Activated naive CD4-positive, alpha-beta T cell treated with anti-CD3 and anti-CD28 coated beads, Interleukin-2, amount 50 U/mL, for 16 hours (primary cell): ENCODE data around the gene LRMDA.

Experiments
- DNase-seq: peaks from one replicate; pipeline ENCODE4 v3.0.0-alpha.2; 2020

LRMDA gene

DNA sequence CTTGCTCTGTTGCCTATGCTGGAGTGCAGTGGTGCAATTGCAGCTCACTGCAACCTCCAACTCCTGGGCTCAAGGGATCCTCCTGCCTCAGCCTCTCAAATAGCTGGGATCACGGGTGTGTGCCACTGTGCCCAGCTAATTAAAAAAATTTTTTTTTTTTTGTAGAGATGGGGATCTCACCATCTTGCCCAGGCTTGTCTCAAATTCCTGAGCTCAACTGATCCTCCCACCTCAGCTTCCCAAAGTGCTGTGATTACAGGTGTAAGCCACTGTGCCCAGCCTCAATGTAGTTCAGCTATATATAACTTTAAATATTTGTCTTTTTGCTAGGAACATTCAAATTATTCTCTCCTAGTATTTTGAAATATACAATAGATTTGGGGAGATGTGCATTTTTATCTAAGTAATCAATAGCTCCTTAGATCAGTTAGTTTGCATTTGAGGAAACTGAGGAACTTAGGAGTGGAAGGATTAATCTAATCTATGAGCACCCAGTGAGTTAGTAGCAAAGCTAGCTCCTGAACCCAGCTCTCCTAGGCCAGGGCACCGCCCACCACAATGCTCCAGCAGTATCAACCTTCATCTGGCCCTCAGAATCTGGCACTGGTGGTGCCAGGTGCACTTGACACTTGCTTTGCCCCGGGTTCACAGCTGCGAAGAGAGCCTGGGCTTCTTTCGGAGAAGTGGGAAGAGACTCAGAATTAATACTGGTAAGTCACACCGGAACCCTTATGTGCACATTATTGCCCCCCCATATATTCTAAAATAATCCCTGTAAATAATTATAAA, 5.9 kb upstream of the LRMDA start:
- DNase-seq, result no peak

GRCh38 chr10:75426880-75427279, 4.5 kb upstream of the LRMDA start:
- DNase-seq, result no peak

GRCh38 chr10:75427951-75428350, 3.5 kb upstream of the LRMDA start:
- DNase-seq, result no peak

DNA sequence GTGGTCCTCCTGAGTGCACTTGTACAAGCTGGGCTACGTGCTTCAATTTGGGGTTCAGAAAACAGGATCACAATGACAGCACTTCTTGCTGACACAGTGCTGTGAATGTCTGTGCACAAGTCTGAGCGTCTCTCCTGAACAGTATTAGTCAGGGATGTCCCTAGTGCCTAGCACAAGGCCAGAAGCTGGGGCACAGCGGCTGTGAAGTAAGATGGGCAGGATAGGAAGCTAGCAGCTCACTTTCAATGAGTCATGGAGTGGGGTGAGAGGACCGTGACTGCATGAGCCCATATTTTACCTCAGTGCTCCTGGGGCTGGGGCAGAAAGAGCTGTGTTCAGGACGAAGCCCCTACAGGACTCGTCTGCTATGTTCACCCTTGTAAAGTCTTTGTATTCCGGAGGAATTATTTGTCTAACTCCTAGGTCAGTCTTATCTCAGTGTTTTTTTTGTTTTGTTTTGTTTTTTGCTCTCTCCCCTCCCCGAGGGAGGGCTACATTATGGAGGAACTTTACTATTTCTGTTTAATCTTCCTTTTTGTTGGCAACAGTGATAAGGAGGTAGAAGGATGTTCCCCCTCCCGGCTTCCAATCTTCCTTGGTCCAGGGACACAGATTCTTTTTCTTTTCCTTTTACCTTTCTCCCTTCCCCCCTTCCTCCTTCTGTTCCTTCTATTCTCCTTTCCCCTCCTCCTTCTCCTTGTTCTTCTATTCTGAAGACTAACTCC, 2.8 kb upstream of the LRMDA start:
- DNase-seq, result no peak

DNA sequence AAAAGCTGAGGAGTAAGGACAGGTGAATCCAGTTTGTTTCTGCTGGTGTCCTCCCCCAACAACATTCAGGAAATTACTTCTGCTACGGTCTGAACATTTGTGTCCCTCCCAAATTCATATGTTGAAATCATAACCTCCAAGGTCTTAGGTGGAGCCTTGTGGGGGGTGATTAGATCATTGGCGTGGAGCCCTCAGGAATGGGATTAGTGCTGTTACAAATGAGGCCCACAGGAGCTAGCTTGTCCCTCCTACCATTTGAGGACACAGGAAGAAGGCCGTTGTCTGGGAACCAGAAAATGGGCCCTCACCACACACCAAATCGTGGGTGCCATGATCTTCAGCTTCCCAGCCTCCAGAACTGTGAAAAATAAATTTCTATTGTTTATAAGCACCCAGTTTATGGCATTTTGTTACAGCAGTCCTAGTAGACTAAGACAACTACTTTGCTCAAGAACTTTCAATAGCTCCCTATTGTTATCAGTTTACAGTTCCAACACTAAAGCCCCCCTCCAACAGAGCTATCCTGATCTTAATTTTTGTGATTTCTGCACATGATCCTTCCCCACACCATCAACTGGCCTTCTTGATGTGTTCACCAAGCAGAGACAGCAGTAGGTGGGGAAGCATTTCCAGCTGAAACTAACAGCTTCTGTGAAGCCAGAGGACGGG, 2.1 kb upstream of the LRMDA start:
- no peak for DNase-seq

- DNase-seq, result no peak
Observed at GRCh38 chr10:75430000-75430763, 1.2 kb upstream of the LRMDA start.

DNA sequence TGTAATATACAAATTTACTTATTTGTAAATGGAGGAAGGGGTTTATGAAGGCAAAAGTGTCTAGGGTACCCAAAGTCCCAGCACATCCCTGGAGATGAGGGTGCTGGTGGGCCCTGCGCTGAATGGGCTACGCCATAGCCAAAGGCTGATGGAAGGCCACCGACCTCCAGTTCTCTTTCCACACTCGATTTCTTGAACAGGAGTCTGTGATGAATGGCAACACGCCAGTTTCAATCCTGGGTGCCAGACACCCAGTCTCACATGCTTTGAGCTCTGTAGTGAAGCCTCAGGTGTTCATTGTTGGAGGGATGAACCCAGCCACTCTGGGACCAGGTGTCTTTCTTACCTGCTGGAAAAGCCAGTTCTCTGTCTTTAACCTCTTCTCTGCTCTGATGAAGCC, 752 bp downstream of the LRMDA start:
- no peak for DNase-seq

- no peak for DNase-seq
Observed at GRCh38 chr10:75432763-75433162, 1.3 kb downstream of the LRMDA start.

GRCh38 chr10:75433216-75433615, 1.8 kb downstream of the LRMDA start:
- no peak for DNase-seq

DNA sequence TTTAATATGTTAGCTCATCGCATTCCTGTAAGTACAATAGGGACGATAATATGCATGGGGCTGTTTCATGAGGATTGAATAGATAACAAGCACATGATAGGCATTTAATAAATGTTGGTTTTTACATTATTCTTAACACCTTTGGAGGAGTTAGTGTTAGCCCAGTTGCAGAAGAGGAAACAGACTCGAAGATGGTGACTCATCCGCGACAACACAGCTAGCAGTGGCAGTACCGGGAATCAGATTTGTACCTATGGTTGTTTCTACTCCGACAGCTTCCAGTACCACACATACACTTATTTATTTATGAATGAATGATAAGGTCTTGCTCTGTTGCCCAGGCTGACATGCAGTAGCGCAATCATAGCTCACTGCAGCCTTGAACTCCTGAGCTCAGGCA, 2.9 kb downstream of the LRMDA start:
- DNase-seq, result no peak

DNA sequence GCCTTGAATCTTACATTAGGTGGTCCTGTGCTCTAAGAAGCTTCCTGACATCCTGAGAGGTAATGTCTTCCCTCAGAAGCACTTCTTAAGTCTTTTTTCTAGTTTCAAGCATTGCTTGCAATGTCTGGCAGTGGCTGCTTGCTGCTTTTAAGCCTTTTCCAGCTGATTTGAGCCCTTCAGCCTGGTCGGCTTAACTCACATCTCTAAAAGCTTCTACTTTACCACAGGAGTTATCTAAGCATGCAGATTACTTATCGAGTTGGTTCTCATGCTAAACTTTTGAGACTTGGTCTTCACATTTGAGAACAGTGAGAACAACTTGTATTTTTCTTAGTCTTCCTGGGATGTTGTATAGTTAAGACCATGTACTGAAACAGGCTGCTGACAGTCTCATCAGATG, 3.9 kb downstream of the LRMDA start:
- no peak for DNase-seq

GRCh38 chr10:75436896-75437295, 5.5 kb downstream of the LRMDA start:
- DNase-seq, result no peak

DNA sequence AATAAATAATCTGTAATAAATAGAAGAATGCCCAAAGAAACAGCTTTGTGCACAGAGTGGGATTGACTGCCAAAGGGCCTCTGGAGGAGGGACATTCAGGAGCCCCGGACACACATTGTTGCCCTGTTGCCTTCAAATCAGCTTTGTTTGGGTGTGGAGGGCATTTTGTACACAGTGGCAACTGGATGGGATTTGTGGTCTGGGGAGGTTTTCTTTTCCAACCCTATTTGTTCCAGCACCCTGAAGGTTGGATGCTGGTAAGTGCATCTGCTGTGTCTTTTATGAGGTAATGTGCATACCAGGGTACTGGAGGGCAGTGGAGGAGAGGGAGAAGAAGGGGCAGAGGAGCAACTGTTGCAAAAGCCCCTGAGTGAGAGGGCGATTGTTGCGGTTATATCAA, 6.3 kb downstream of the LRMDA start:
- no peak for DNase-seq

- no peak for DNase-seq
Observed at GRCh38 chr10:75438275-75438674, 6.9 kb downstream of the LRMDA start.

DNA sequence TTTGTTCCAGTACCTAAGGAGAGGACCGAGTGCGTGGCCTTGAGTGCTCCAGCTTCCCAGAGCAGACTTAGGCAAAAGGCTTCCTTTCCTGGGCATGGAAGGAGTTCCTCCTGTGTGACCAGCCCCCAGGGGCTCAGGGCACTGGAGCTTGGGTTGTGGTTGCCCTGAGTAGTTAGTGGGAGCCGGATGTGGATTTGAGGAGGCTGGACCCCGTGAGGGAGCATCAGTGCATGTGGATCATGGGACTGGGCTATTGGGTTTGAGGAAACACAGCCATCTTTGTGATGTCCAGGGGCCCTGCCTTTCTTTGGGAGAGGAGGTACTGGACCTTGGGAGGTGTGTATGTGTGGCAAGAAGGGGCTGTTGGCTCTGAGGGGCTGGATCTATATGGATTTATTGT, 8.4 kb downstream of the LRMDA start:
- DNase-seq, result no peak

DNA sequence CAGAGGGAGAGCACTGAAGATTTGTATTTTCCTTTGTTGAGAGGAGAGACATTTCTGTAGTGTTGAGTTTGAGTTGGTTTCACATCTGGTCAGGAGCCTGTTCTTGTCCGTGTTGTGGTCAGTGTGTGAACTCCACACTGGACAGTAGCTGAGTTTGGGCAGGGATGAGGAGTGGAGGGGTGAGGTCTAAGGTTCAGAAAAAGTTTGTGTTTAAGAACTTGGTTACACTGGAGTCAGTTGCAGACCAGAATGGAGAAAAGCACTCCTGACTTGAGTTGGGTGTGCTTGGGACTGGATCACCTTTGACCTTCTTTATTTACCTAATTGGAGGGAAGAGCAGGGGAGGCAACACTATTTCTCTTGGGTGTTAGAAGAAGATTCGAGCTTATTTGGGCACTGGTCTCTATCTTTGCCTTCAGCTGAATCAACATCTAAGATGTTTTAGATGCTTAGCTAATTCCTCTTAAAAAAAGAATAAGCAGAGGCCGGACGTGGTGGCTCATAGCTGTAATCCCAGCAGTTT, 8.9 kb downstream of the LRMDA start:
- no peak for DNase-seq

DNA sequence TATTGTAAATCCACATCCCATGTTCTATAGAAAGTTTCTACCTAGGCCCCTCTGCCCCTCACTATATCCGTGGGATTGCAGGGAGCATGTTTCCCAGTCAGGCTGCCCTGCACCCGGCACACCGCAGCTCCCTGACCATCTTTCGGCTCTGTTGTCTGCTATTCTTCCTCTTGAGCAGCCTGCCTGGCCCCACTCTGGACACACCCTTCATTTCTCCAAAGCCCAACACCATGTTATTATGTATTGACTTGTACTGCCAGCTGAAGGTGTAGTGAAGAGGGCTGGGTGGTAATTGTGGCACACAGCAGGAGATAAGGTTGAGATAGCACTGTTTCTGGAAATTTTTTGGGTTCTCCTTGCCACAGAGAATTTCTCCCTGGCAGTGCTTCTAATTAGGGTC, 9.8 kb downstream of the LRMDA start:
- no peak for DNase-seq

GRCh38 chr10:75441682-75442081, 10.3 kb downstream of the LRMDA start:
- DNase-seq, result no peak

- no peak for DNase-seq
Observed at GRCh38 chr10:75443362-75443761, 11.9 kb downstream of the LRMDA start.

DNA sequence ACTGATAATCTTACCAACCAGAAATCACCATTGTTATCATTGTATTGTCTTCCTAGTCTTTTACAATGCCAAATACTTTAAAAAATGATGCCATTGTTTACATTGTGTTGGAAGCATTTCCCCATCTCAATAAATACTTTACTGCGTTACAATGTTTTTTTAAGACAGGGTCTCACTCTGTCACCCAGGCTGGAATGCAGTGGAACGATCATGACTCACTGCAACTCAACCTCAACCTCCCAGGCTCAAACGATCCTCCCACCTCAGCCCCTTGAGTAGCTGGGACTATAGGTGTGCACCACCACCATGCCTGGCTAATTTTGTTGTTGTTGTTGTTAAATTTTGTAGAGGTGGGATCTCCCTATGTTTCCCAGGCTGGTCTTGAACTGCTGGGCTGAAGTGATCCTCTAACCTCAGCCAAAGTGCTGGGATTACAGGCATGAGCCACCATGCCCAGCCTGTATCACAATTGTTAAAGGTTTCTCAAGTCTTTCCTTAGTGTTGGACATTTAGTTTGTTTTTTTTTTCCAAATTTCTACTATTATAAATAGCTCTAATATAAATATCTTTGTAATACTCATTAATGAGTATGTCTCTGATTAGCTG, 13.5 kb downstream of the LRMDA start:
- no peak for DNase-seq

DNA sequence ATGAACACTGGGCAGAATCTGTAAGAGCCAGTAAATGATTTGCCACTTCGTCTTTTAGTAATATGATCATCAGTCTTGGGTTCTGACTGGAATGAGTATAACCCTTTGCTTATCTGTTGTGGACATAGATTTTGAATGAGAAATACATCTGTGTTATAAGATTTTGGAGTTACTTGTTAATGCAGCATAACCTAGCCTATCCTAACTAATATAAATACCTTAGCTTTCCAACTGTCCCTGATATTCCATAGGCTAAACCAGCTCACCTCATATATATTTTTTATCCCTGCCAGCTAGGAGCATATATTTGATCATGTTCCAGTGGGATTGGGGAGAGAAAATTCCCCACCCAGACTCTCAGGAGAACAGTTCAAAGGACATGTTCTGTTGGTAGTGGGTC, 15.1 kb downstream of the LRMDA start:
- DNase-seq, result no peak

DNA sequence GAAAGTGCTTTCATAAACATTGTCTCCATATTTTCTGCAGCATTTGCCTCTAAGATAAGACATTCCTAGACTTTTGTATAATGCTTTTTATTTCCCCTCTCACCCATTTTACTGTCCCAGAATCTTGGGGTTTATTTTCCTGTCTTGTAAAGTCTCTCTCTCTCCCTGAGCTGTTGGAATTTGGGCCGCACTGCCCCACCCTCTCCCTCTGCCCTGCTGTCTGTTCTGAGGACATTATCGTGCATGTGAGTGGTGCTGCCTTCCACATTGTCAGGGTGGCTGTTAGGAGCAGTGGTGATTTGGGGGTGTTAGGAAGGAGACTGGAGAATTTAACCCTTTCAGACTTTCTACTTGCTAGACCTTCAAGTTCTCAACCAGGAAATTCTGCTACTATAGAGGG, 16.7 kb downstream of the LRMDA start:
- no peak for DNase-seq
